HepG2 (cell line): ENCODE measurements around the gene COL9A3.
"Not testable (repeated sequence)": the region's sequence is repeated elsewhere in the genome, so short reads cannot be mapped to it uniquely, and the experiment has no call there.

ENCODE experiments used
- POLR2A ChIP-seq, 2 experiments: IDR thresholded peaks; 2 replicates each; pipeline ENCODE4 v1.6.1; 2011; ENCODE audit warnings: low read depth in 2 of 2, low read length in 2 of 2, mild to moderate bottlenecking in 1 of 2, moderate library complexity in 1 of 2; ENCODE audit not compliant: insufficient read depth in 1 of 2
- USF2 ChIP-seq, 2 experiments: sonication (generic) in 1 of 2; formaldehyde crosslinking in 1 of 2; IDR thresholded peaks; 2 replicates each; pipeline versions ENCODE4 v1.5.1 to v1.6.1; 2011 to 2020; ENCODE audit warnings: borderline replicate concordance in 1 of 2, low read depth in 1 of 2, low read length in 1 of 2, mild to moderate bottlenecking in 1 of 2, missing genetic modification reagents in 1 of 2, moderate library complexity in 1 of 2
- ZFP36 ChIP-seq: fragments of 150-350 bp; IDR thresholded peaks from 2 replicates; pipeline ENCODE4 v1.6.1; 2018; ENCODE audit warnings: borderline replicate concordance, low read length, low read depth; ENCODE audit not compliant: partially characterized antibody

GRCh38 chr20:62853304-62853703, 36.5 kb downstream of the COL9A3 start:
- not testable (repeated sequence) for TF ChIP-seq ZFP36; USF2 (IDR thresholded peaks at IDR 0.05; ENCODE audit: low read depth, low read length); USF2 (CRISPR knock-in tag; IDR thresholded peaks at IDR 0.05; ENCODE audit: borderline replicate concordance); POLR2A (IDR thresholded peaks at IDR 0.05; ENCODE audit: insufficient read depth in 1 of 2, low read depth in 2 of 2, low read length in 2 of 2)
